G401 (cell line): ENCODE results near the gene HLA-DRB1. TPM values are rescaled to one million over a fixed set of nuclear protein-coding genes. Genes with fewer than 3 reads are reported as not detected.
"Not testable (repeated sequence)": the region's sequence is repeated elsewhere in the genome, so short reads cannot be mapped to it uniquely, and the experiment has no call there.

Experiments used
- DNase-seq: peaks from one replicate; pipeline ENCODE4 v3.0.0-alpha.2; 2015; ENCODE audit warnings: low spot score
- in situ Hi-C: cut with HindIII; loops from 2 replicates; pipeline ENCODE4 v1.10.0; 2016; ENCODE audit warnings: low sequenced_read_pairs, mixed read lengths
- total RNA-seq: library from RNA; depleted of rRNA; stranded (reverse); fragments of >200 nt; shearing (Covaris generic); gene quantifications from 2 replicates; pipeline ENCODE4 v1.2.3, GENCODE V29; 2014; rRNA removed

HLA-DRB1 gene
- total RNA-seq: not detected in 2 replicates

DNA sequence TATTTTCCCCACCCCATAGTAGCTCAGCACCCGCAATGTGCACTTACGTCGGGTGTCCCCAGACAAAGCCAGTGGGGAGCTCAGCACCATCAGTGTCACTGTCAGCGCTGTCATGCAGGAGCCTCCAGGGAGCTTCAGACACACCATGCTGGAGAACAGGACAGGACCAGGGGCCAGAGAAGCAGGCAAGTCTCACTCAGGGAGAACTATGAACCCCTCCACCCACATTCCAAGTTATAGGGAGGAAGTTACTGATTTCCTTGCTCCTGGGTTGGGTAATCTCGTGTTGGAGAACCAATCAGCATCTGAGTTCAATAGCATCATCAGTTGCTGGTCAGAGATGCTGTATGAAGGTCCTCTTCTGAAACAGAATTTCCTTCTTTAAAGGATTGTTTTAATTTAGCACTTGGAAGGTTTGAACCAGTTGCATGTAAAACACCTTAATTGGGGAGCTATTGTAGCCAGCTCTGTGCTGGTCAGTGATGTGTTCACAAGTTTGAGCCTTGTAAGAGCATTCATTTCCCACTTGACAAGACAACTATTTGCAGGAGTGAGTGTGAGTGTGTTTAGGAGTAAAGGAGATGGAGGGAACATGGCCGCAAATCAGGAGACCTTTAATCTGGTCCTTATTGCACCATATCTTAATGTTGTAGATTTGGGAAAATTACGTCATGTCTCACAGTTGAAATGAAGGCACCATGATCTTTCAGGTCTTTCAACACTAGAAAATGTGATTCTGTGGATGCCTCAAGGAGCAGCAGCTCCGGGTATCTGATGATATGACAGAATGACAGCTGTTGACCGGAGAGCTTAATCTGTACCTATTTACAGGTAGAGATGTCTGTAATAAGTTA lies at the start of gene HLA-DRB1:
HLA-DRB1 (minus strand) TSS at position 253 of the 854 bp plus-strand sequence; CDS start at position 147, 106 bp downstream.
- peak; percentile 9 for DNase-seq
- in situ Hi-C loops: loop anchor here (5.0 kb wide), 1 partner anchor 63 kb away; no protein-coding TSS in a partner anchor

DNA sequence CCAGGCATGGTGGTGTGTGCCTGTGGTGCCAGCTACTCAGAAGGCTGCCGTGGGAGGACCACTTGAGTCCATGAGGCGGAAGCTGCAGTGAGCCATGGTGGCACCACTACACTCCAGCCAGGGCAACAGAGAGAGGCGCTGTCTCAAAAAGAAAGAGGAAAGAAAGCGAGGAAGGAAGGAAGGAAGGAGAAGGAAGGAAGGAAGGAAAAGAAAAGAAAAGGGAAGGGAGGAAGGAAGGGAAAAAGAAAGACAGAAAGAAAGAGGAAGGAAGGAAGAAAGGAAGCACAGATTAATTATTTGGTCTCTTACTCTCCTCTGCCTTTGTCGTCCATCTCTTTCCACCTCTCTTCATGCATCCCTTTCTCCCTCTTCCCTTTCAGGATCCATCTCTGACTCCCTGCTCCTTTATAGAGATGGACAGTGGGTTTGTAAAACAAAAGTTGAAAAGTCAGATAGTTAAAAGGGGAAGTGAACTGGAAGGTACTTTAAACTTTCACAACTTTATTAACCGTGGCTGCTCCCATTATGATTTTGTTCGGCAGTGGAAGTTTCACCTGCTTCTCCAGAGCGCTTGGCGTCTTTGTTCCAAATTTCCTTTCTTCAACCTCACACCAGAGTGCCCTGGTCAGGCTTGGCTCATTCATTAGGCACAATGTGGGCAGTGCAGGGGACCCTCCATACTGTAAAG lies 49.0 kb upstream of the HLA-DRB1 start:
- DNase-seq: no peak
- in situ Hi-C loops: no loop called here

DNA sequence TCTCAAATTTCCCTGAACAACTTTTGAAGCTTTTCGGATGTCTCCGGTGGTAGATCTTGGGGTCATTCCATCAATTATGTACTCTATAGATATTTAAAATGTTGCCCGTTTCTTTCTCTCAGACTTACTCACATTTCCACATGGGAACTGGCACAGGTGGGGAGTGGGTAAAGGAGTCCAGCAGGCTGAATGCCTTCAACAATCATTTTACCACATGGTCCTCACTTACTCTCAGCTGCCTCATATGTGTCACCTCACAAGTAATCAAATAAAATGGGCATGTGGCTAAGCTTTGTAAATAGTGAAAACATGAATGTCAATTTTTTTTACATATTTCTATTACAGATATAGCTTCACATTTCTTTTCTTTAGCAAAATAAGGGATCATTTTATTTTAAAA lies 48.2 kb upstream of the HLA-DRB1 start:
- in situ Hi-C loops: no loop called here
- no peak for DNase-seq

DNA sequence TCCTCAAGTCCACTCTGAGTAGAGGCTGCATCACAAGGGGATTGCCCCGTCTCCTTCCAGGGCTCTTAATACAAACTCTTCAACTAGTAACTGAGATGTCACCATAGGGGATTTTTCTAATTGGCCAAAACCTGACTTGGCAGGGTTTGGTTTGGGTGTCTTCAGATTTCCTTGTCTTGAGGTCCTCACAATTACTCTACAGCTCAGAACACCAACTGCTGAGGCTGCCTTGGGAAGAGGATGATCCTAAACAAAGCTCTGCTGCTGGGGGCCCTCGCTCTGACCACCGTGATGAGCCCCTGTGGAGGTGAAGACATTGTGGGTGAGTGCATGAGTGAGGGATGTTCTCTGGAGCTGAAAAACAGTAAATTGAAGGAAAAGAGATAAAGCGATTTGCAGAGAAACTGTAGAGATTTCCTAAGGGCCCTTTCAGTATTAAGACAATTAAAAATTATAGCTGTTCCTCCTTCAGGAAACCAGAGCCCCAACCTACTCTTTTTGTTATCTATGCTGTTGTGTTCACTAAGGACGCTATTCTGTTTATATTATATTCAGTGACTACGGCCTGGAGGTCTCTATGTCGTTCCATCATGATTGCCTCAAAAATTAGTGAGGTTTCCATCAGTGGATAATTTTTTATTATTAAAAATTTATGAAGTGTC lies 47.7 kb upstream of the HLA-DRB1 start, which contains the start of gene HLA-DQA1:
HLA-DQA1 (plus strand) TSS at position 188 of the 662 bp plus-strand sequence; CDS start at position 241, 53 bp downstream.
- in situ Hi-C loops: no loop called here
- DNase-seq: peak; percentile 1

- DNase-seq: no peak
- in situ Hi-C loops: no loop called here
Measured at GRCh38 chr6:32635526-32636123, 46.0 kb upstream of the HLA-DRB1 start.

GRCh38 chr6:32629793-32630192 lies 40.1 kb upstream of the HLA-DRB1 start:
- DNase-seq, in situ Hi-C loops: not testable (repeated sequence)

DNA sequence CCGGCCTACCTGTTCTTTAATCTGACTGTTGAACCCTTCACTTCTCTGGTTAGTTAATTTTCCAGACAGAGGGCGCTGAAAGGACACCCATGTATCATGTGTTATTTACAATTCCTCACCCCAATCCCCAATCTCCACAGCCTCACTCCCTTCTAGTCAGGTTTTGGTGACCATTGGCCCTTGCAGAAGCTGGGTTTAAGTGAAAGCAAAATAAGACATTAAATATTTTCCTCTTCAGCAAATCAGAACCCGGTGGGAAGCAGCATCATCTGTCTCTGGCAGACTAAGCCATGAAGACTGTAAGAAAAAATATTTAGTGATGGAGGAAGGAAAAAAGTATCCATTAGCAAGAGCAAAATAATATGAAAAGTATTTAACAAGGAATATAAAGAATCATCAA lies 38.2 kb upstream of the HLA-DRB1 start:
- DNase-seq: peak; percentile 4
- in situ Hi-C loops: no loop called here

- in situ Hi-C loops: no loop called here
- DNase-seq: no peak
Measured at GRCh38 chr6:32627249-32627648, 37.6 kb upstream of the HLA-DRB1 start.

DNA sequence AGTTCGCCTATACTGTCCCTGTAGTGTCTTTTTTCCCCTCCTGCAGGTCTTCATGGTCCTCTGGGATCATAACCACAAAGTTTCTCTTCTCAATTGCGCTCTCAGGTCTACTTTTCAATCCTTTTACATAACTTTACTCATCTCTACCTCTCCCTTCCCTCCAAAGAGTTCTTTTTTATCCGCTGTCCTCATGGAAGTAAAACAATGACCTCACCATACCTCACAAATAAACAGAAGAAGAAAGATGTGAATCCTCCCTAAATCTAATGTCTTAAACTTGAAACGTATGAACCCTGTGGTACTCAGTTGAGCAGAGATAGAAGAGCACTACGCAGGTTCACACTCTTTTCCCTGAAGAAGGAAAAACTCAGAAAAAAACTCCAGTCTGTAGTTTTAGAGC lies 35.5 kb upstream of the HLA-DRB1 start:
- DNase-seq: no peak
- in situ Hi-C loops: no loop called here

GRCh38 chr6:32624565-32624964 lies 34.9 kb upstream of the HLA-DRB1 start:
- in situ Hi-C loops: no loop called here
- no peak for DNase-seq

DNA sequence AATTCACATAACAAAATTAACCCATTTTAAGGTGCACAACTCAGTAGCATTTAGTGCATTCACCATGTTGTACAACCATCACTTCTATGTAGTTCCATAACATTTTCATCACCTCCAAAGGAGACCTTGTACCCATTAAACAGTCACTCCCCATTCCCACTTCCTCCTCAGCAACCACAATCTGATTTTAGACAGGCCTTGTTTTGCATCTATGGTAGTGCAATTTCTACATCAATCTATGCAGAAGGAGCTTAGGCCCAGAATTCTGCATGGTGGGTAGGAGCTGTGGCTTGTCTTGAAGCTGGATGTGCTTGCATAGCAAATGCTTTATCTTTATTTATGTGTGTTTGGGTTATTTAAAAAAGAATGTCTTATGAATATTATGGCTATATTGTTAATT lies 34.0 kb upstream of the HLA-DRB1 start:
- no peak for DNase-seq
- in situ Hi-C loops: no loop called here

GRCh38 chr6:32622545-32623401 lies 33.1 kb upstream of the HLA-DRB1 start:
- no peak for DNase-seq
- in situ Hi-C loops: no loop called here

DNA sequence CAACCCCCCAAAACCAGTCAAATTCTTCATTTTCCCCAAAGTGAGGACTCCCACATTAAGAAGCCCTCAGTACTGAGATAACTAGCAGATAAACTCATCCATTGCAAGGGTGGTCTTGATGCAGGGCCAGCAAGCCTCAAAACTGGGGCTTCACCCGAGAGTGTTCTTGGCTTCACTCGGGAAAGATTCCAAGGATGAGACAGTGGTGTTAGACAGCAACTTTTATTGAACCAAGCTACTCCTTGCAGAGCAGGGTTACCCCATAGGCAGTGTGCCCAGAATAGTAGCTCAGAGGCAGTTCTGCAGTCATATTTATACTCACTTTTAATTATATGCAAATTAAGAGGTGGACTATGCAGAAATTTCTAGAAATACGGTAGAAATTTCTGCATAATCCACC lies 31.7 kb upstream of the HLA-DRB1 start:
- in situ Hi-C loops: no loop called here
- DNase-seq: no peak

DNA sequence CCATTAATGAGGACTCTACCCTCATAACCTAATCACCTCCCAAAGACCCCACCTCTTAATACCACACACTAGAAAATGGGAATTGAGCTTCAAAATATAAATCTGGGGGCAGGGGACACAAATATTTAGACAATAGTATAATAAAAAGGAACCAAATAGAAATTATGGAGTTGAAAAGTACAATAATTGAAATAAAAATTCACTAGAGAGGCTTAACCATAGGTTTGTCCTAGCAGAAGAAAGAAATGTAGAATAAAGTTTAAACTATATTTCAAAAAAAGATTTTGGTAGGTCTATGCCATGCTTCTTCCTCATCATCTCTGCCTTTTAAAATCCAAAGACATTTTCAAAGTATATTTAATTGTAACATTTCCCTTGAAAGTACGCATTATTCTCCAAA lies 28.1 kb upstream of the HLA-DRB1 start:
- in situ Hi-C loops: no loop called here
- no peak for DNase-seq

- no peak for DNase-seq
- in situ Hi-C loops: no loop called here
Measured at GRCh38 chr6:32615885-32616532, 26.4 kb upstream of the HLA-DRB1 start.

DNA sequence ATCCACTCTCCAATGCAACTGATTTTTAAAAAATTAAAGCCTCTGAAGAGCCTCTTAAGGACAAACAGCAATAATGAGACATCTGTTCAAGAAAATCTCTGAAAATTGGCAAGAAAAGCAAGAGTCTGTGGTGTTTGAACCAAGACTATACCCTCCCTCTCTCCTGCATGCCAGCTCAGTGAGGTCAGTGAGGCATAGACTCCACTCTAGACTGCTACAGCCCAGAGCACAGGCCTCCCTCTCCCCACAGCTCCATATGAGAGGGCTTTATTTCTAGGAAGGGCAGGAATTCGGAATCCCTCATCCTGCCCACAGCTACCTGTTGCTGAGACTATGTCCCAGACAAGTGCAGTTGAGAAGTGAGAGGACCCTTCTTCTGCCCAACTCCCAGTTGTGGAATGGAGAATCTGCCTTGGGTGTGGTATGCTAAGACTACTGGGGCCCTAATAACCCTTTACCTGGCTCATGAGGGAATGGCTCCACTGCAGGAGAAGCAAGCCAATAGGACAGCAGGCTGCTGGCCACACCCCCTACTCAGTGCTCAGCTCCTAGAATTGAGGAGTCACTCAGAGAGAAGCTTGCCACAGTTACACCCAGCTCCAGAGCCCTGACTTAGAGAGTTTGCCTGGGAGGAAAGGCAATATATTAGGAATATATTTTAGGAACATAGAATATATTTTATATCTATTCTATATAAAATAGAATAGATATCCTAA lies 24.9 kb upstream of the HLA-DRB1 start:
- in situ Hi-C loops: no loop called here
- no peak for DNase-seq

GRCh38 chr6:32613475-32613874 lies 23.8 kb upstream of the HLA-DRB1 start:
- in situ Hi-C loops: no loop called here
- DNase-seq: no peak
